Activated T-helper 1 cell treated with Interleukin-2 at 50 U/mL for 16 hours (primary cell): ENCODE data around the gene OR10H5.
"Not testable (repeated sequence)": the region's sequence is repeated elsewhere in the genome, so short reads cannot be mapped to it uniquely, and the experiment has no call there.

Experiments
- DNase-seq: peaks from one replicate; pipeline ENCODE4 v3.0.0-alpha.2; 2020; ENCODE audit warnings: low read depth

Gene OR10H5

GRCh38 chr19:15812060-15812722 is 24.7 kb downstream of the OR10H5 start:
- no peak for DNase-seq

- DNase-seq: no peak
These were observed 26.5 kb downstream of the OR10H5 start for GRCh38 chr19:15813916-15814315.

DNA sequence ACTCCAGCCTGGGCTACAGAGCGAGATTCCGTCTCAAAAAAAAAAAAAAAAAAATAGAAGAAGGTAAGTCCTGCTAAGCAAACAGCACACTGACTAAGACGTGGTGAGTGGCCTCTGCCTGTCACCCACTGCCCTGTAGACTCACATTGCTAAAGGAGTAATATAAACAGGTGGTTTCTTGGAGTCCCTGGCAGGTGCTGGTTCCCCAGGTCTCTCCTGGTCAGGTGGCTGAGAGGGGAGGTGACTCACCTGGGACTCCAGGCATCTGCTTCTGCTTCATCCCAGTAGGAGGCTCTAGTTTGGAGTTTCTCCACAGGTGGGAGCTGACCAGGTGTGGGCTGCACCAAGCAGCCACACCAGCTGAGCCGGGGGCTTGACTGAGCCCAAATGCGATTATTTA is 27.8 kb downstream of the OR10H5 start, which contains the start of gene OR10H1:
Gene OR10H1, minus strand, starts transcription at position 359 of the 400 bp plus-strand sequence. CDS start 7,627 bp downstream, outside the sequence.
- DNase-seq: no peak

- DNase-seq: no peak
These were observed 33.2 kb downstream of the OR10H5 start for GRCh38 chr19:15820646-15821045.

GRCh38 chr19:15825753-15826152 is 38.3 kb downstream of the OR10H5 start:
- no peak for DNase-seq

- no peak for DNase-seq
These were observed 40.7 kb downstream of the OR10H5 start for GRCh38 chr19:15828121-15828610.

GRCh38 chr19:15828611-15829305 is 41.3 kb downstream of the OR10H5 start:
- DNase-seq: not testable (repeated sequence)

GRCh38 chr19:15829306-15829698 is 41.8 kb downstream of the OR10H5 start:
- DNase-seq: no peak

- no peak for DNase-seq
These were observed 42.3 kb downstream of the OR10H5 start for GRCh38 chr19:15829786-15830185.

GRCh38 chr19:15831626-15832025 is 44.2 kb downstream of the OR10H5 start:
- DNase-seq: no peak

GRCh38 chr19:15834232-15834631 is 46.8 kb downstream of the OR10H5 start:
- DNase-seq: not testable (repeated sequence)

- peak; percentile 39 for DNase-seq
These were observed 48.3 kb downstream of the OR10H5 start for GRCh38 chr19:15835565-15836329.

DNA sequence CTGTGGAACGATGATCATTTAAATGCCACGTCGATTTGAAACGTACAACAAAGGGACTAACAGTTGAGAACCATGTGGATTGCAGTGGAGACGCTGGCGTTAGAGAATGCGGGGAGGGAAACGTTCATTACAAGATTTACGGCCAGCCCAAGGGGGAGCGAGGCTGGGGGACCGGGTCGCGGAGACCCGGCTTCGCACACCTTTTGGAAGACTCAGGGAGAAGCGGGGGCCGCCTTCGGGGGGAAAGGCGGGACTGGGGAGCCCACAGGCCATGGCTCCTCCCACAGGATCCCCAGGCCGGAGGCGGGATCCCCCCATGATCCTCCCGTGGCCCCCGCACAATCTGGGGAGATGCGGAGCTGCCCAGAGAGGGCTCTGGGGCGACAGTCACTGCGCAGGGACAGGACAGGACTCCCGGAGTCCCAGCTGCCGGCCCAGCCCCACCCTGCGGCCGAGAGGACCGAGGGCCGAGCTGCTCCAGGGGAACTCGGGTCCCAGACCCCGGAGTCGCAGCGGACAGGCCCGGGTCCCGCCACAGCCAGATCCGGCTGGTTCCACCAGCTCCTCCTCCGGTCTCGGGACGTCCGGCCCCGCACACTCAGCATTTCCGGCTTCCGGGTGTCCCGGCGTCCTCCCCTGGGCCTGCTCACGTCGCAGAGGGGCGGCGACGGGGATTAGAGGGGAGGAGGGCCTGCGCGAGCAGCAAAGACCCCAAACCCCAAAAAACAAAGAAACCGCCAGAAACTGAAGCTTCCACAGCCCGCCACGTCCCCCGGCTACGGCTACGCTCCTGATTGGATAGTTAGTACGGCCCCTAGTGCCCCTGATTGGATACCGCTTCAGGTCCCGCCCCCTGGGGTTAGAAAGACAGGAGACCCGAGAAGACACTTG is 49.1 kb downstream of the OR10H5 start:
- DNase-seq: peak; percentile 89

- DNase-seq: no peak
These were observed 49.8 kb downstream of the OR10H5 start for GRCh38 chr19:15837221-15837731.

GRCh38 chr19:15838351-15838750 is 50.9 kb downstream of the OR10H5 start:
- DNase-seq: no peak

- DNase-seq: not testable (repeated sequence)
These were observed 52.4 kb downstream of the OR10H5 start for GRCh38 chr19:15839888-15840287.

DNA sequence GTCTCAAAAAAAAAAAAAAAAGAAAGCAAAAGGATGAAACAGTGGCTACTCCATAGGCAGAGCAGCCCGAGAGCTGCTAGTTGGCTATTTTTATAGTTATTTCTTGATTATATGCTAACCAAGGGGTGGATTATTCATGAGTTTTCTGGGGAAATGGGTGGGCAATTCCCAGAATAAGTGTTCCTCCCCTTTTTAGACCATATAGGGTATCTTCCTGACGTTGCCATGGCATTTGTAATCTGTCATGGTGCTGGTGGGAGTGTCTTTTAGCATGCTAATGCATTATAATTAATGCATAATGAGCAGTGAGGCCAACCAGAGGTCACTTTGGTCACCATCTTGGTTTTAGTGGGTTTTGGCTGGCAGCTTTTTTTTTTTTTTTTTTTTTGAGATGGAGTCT is 53.4 kb downstream of the OR10H5 start:
- no peak for DNase-seq

GRCh38 chr19:15841875-15842569 is 54.6 kb downstream of the OR10H5 start:
- no peak for DNase-seq

- DNase-seq: no peak
These were observed 55.9 kb downstream of the OR10H5 start for GRCh38 chr19:15843203-15843893.

DNA sequence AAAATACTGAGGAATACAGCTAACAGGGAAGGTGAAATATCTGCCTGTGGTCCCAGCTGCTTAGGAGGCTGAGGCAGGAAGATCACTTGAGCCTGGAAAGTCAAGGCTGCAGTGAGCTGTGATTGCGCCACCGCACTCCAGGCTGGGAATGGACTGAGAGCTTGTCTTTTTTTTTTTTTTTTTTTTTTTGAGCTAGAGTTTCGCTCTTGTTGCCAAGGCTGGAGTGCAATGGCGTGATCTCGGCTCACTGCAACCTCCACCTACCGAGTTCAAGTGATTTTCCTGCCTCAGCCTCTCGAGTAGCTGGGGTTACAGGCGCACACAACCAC is 56.4 kb downstream of the OR10H5 start:
- not testable (repeated sequence) for DNase-seq
